ENCODE data around the gene MEF2C.

DNA sequence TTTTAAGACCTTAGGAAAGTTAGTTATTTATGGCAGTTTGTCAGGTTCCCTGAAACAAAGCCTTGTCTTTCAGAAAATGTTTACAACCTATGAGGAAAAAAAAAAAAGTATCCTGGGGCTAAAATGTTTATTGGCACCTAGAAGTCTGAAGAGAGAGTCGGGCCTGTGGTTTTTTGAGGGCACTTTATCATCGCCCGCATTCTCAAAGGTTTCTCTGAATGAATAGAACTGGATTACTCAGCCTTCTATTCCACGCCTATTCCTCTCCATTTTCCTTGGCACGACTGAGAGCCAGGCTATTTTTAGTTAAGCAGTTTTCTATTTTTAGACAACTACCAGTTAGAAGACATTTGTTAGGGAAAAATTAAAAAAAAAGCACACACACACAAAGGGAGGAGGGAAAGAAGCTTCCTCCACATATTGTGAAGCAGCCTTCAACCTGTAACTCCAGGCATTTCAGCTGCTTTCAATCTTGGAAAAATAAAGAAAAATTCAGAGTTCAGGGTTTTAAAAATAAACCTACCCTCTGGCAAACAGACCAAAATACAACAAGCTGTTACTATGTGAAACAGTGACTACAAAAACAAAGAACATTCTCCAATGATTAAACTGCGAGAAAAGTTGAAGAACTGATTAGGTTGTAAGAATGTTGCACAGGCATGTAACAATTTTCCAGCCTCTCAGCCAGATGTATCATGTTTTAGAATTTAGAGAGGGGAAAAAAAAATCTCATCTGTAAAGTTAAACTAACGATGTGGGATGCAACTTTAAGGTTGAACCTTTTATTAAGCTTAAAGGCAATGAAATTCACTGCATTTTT, 97.0 kb downstream of the MEF2C start:
- TF ChIP-seq GATA3 (IDR thresholded peaks at IDR 0.05; ENCODE audit: low read depth, low read length) (no peak), GATA2 (IDR thresholded peaks at IDR 0.05; ENCODE audit: low read depth, low read length) (no peak)

Data from SH-SY5Y (cell line).